Osteocyte (in vitro differentiated cells): ENCODE results near the gene DOCK1. TPM values are rescaled to one million over a fixed set of nuclear protein-coding genes. Genes with fewer than 3 reads are reported as not detected.
A peak's percentile ranks its signal among the peaks of the same experiment; 100 is the strongest.

Experiments
- DNase-seq: peaks from one replicate; pipeline ENCODE4 v3.0.0; 2021; ENCODE audit warnings: mixed read lengths; ENCODE audit not compliant: unreplicated experiment; ENCODE audit errors: extremely low spot score
- H3K27ac Mint-ChIP-seq: one replicate; pipeline ENCODE4 v1.8.0; 2021; ENCODE audit warnings: mild to moderate bottlenecking, mixed read lengths; ENCODE audit not compliant: unreplicated experiment
- H3K27me3 Mint-ChIP-seq: one replicate; pipeline ENCODE4 v1.8.0; 2021; ENCODE audit warnings: mixed read lengths; ENCODE audit not compliant: unreplicated experiment
- H3K36me3 Mint-ChIP-seq: one replicate; pipeline ENCODE4 v1.8.0; 2021; ENCODE audit warnings: mixed read lengths; ENCODE audit not compliant: unreplicated experiment
- H3K4me1 Mint-ChIP-seq: one replicate; pipeline ENCODE4 v1.8.0; 2021; ENCODE audit warnings: mixed read lengths; ENCODE audit not compliant: unreplicated experiment
- H3K4me3 Mint-ChIP-seq: one replicate; pipeline ENCODE4 v1.8.0; 2021; ENCODE audit warnings: mild to moderate bottlenecking, moderate library complexity, mixed read lengths; ENCODE audit not compliant: unreplicated experiment
- H3K9me3 Mint-ChIP-seq: one replicate; pipeline ENCODE4 v1.8.0; 2021; ENCODE audit warnings: mixed read lengths; ENCODE audit not compliant: unreplicated experiment
- total RNA-seq: library from RNA; stranded (reverse); gene quantifications from 2 replicates; pipeline ENCODE4 v1.2.1, GENCODE V29; 2021
- TF ChIP-seq, protein P1 (sequence below): fragments of 200-600 bp; sonication (generic); IDR thresholded peaks from 2 replicates; pipeline ENCODE4 v1.5.0; 2021; ENCODE audit warnings: antibody characterized with exemption, mild to moderate bottlenecking, moderate library complexity

The DOCK1 gene
- total RNA-seq, 1 donor from 2014 or later, result 66.3 TPM

DNA sequence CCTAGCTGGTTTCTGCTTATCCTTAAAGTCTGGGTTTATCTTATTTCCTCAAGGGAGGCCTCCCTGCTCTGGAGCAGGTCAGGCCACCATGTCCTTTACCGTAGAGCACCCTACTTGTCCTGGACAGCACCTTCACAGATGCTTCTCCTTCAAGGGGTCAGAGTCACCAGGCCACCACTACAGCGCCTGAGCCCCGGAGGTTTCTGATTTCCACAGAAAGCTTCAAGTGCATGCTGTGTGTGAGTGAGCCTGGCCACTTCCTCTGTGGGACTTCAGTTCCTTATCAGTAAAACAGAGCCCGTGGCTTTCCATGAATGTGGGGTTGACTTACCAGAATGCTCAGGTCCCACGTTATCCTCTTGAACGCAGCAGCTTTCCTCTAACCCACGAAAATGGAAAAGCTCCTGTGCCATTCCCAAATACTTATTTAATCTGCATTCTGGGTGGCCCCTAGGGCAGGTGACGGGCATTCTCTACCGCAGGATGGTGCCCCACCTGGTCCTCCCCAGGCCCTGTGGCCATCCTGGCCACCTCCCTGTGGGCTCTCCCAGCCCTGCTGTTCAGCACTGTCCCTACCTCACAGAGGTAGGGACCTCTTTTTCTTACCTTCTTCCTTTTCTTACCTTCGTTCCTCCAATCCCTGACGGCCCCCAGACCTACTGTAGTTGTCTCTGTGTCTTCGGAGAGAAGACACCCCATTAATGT lies 1.4 kb upstream of the DOCK1 start:
- Mint-ChIP-seq H3K4me3 (no peak overlapping the region), H3K4me1 (peaks cover 24% of the 10 kb centered on the region)

DNA sequence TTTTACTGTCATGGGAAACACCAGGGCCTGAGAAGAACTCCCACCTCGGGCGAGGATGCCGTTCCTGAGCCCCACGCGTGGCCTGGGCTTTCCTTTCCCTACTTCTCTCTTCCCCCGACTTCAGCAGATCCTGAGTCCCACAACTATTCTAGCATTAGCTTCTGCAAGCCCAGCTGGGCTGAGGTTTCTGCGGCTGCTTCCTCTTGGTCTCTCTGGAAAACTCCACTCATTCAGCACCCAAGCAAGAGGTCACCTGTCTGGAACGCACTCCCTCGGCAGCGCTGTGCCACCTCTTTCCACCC lies 761 bp upstream of the DOCK1 start:
- TF ChIP-seq, protein P1, sequence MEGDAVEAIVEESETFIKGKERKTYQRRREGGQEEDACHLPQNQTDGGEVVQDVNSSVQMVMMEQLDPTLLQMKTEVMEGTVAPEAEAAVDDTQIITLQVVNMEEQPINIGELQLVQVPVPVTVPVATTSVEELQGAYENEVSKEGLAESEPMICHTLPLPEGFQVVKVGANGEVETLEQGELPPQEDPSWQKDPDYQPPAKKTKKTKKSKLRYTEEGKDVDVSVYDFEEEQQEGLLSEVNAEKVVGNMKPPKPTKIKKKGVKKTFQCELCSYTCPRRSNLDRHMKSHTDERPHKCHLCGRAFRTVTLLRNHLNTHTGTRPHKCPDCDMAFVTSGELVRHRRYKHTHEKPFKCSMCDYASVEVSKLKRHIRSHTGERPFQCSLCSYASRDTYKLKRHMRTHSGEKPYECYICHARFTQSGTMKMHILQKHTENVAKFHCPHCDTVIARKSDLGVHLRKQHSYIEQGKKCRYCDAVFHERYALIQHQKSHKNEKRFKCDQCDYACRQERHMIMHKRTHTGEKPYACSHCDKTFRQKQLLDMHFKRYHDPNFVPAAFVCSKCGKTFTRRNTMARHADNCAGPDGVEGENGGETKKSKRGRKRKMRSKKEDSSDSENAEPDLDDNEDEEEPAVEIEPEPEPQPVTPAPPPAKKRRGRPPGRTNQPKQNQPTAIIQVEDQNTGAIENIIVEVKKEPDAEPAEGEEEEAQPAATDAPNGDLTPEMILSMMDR, result no peak
- H3K27me3 Mint-ChIP-seq, result no peaks in the 10 kb centered on the region
- no peak overlapping the region for H3K27ac Mint-ChIP-seq
- no peaks in the 10 kb centered on the region for H3K9me3 Mint-ChIP-seq
- H3K36me3 Mint-ChIP-seq, result no peaks in the 10 kb centered on the region
- DNase-seq, result no peak
- peaks cover 27% of the 10 kb centered on the region for H3K4me1 Mint-ChIP-seq
- H3K4me3 Mint-ChIP-seq, result peak overlapping the region; percentile 71

More for the DNA sequence above, 1.4 kb upstream of the DOCK1 start:
- Mint-ChIP-seq H3K27ac (no peak overlapping the region), H3K36me3 (no peaks in the 10 kb centered on the region), H3K27me3 (no peaks in the 10 kb centered on the region), H3K9me3 (no peaks in the 10 kb centered on the region)
- TF ChIP-seq, protein P1, result no peak
- no peak for DNase-seq

DNA sequence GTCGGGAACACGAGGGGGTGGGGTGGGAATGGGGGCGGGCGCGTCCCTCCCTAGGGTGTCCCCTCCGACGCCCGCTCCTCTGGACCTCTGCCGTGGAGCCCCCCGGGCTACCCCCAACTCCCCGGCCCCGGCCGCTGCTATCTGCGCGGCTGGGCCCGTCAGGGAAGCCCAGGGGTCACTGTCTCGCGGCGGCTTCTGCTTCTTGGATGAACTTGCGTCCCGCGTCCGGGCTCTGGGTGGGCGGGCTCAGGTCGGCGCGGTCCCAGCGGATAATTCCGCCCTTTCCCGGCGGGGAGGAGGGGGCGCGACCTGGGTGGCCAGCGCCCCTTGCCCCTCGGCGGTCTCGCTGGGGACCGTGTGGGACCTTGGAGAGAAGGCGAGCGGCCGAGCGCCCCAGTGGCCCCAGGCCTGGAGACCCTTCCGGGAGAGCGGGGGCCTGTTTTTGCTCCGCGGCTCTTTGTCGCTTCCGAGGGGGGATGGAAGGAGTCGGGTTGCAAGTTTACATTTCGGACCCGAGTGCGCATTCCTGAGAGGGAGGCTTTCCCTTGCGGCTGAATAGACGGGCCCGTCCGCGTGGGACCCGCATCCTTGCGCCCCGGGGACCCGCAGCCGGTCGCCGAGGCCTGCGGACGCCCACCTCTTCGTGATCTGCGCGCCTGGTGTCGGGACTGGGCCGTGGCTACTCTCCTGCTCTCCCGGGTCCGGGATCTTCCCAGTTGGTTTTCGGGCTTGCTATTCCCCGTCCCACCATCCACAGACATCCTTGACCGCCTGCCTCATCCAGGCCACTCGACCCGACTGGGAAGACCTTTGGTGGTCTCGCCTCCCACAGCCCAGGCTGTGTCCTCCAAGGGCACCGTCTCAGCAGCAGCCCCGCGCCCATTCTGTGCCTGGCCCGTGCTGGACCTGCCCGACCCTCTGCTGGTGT lies 812 bp downstream of the DOCK1 start:
- TF ChIP-seq, protein P1, result no peak
- peak overlapping the region; percentile 89 for H3K4me3 Mint-ChIP-seq
- no peaks in the 10 kb centered on the region for H3K27me3 Mint-ChIP-seq
- no peak for DNase-seq
- H3K36me3 Mint-ChIP-seq, result no peaks in the 10 kb centered on the region
- peaks cover 27% of the 10 kb centered on the region for H3K4me1 Mint-ChIP-seq
- H3K9me3 Mint-ChIP-seq, result no peaks in the 10 kb centered on the region
- peak overlapping the region; percentile 81 for H3K27ac Mint-ChIP-seq

DNA sequence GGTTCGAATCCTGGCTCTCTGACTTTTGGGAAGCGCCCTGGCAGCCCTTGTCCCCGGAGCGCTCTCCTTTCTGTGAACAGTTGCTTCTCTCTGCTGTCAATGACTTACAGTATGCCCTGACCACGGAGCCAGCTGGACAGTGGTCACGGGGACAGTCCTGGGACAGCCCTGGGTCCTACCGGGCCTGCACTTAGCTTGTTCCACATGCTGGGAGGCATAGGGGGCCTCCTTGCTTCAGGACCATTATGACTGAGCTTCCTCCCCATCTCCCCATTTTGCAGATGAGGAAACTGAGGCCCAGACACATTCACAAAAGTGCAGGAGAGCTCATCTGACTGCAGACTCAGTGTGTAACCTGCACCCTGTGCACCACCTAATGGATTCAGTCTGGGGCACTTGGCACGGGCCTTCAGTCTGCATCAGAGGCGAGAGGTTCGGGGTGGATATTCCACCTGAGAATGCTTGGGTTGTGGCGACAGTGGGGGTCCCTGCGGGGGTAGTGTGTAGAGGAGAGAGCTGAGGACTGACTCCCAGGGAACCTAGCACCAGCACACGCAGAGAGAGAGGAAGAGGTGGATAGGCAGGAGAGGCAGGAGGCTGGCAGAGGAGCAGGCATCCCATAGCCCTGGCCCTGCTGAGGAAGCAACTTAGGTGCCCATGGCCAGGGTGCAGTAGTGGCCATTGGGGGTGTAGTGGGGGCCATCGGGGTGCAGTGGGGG lies 1.6 kb downstream of the DOCK1 start:
- Mint-ChIP-seq H3K4me3 (peak overlapping the region; percentile 89), H3K4me1 (peaks cover 25% of the 10 kb centered on the region), H3K27ac (peak overlapping the region; percentile 81), H3K27me3 (no peaks in the 10 kb centered on the region), H3K36me3 (no peaks in the 10 kb centered on the region), H3K9me3 (no peaks in the 10 kb centered on the region)
- DNase-seq, result no peak
- TF ChIP-seq, protein P1, result no peak
